ES-I3 (cell line): ENCODE measurements around the gene ARL4C.

Source experiments
- H3K36me3 ChIP-seq: 2 replicates; pipeline ENCODE4 v1.6.1; 2013; ENCODE audit warnings: mild to moderate bottlenecking, low read length, control low read depth, moderate library complexity; ENCODE audit not compliant: insufficient read depth
- H3K4me1 ChIP-seq: 2 replicates; pipeline ENCODE4 v1.6.1; 2013; ENCODE audit warnings: mild to moderate bottlenecking, control low read depth, low read length; ENCODE audit not compliant: insufficient read depth
- H3K9ac ChIP-seq: 2 replicates; pipeline ENCODE4 v1.6.1; 2013; ENCODE audit warnings: low read depth, mild to moderate bottlenecking, low read length, moderate library complexity
- H3K9me3 ChIP-seq: 2 replicates; pipeline ENCODE4 v1.6.1; 2013; ENCODE audit warnings: mild to moderate bottlenecking, low read length, moderate library complexity; ENCODE audit not compliant: control insufficient read depth, insufficient read depth

Gene ARL4C

GRCh38 chr2:234514873-234515638 is 18.2 kb upstream of the ARL4C start:
- Histone ChIP-seq H3K9ac (no peak overlapping the region), H3K36me3 (no peaks in the 10 kb centered on the region), H3K4me1 (no peaks in the 10 kb centered on the region), H3K9me3 (no peaks in the 10 kb centered on the region)

GRCh38 chr2:234514099-234514498 is 17.2 kb upstream of the ARL4C start:
- H3K9ac ChIP-seq, result no peak overlapping the region
- H3K9me3 ChIP-seq, result no peaks in the 10 kb centered on the region
- H3K36me3 ChIP-seq, result no peaks in the 10 kb centered on the region
- H3K4me1 ChIP-seq, result no peaks in the 10 kb centered on the region

DNA sequence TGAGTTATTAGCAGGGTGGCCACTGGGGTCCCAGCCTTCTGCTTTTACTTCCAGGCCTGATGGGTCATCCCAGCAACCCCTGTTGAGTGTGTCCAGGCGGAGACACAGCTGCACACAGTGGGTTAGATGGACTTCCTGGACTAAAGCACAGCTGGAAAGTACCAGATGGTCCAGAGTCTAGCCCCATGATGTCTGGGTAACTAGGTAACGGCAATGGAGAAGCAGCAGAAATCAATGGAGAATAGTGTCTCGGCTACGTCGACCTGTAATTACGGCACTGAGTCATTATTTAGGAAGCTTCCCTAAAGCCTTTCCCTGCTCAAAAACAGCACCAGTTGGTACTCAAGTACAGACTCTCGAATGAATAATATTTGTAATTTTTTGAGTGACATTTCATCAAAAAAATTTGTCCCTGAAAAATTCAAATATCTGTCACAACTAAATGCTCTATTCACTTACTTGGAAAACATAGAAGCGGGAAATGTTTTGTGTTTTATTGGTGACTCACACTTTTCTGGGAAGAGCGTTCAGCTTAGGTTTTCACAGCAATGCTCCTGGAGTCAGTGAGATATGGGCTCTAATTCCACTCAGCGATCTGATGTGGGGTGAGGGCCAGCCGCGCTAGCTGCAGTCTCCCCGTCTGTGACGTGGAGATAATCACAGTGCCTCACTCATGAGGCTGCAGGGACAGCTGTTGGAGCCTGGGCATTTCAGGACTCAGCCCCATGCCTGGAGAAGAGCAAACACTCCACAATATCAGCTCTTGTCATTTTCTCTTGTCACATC is 16.2 kb upstream of the ARL4C start:
- no peaks in the 10 kb centered on the region for H3K36me3 ChIP-seq
- no peaks in the 10 kb centered on the region for H3K4me1 ChIP-seq
- no peak overlapping the region for H3K9ac ChIP-seq
- H3K9me3 ChIP-seq, result no peaks in the 10 kb centered on the region

DNA sequence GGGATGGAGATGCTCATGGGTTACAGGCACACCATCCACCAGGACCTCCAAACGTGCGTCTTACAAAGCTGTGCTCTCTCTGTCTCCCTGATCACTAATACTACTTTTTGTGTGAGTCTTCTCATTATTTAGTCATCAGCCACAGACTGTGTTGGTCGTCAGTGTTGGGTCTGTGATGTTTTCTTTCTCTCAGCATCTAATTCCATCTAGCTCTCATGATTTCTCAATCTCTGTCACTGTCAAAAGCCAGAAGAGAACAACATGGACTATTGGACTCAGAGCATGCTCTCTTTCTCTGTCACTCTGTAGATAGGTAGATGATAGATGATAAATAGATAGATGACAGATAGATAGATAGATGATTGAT is 6.0 kb upstream of the ARL4C start:
- Histone ChIP-seq H3K9me3 (no peaks in the 10 kb centered on the region), H3K9ac (no peak overlapping the region), H3K36me3 (no peaks in the 10 kb centered on the region), H3K4me1 (peaks cover 7% of the 10 kb centered on the region)

GRCh38 chr2:234502285-234502918 is 5.5 kb upstream of the ARL4C start:
- Histone ChIP-seq H3K4me1 (peaks cover 7% of the 10 kb centered on the region), H3K36me3 (no peaks in the 10 kb centered on the region), H3K9me3 (no peaks in the 10 kb centered on the region), H3K9ac (no peak overlapping the region)

DNA sequence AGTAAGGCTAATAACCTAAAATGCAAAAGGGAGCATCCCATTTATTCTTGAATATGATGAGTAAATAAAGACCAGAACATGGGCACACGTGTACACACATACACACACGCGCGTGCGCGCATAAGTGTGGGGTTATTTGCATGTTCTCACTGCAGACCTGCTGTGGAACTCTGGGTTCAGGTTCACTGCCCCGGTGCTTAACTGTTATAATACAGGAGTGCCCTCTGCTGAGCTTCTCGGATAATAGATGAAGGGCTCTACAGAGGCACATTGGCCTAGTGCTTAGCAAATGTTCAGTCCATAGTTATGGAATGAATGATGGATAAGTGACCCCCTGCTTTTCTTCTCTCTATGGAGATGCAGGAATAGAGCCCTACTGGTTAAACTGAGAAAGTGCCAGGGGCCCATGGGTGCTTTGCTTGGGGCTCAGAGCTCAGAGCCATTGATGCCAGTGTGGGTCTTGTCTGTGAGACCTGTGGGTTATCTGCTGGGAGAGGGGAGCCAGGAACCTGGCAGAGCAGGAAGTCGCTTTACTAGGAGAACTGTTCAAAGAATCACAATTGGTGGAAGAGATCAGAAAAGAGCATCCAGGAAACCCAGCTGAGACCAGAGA is 3.6 kb upstream of the ARL4C start:
- Histone ChIP-seq H3K9ac (no peak overlapping the region), H3K9me3 (no peaks in the 10 kb centered on the region), H3K36me3 (no peaks in the 10 kb centered on the region), H3K4me1 (peaks cover 7% of the 10 kb centered on the region)

GRCh38 chr2:234497594-234498235 is 834 bp upstream of the ARL4C start:
- Histone ChIP-seq H3K36me3 (no peaks in the 10 kb centered on the region), H3K9me3 (no peaks in the 10 kb centered on the region), H3K4me1 (no peaks in the 10 kb centered on the region; the same call in 1 of the 2 replicates), H3K9ac (peak overlapping the region; percentile 51)

DNA sequence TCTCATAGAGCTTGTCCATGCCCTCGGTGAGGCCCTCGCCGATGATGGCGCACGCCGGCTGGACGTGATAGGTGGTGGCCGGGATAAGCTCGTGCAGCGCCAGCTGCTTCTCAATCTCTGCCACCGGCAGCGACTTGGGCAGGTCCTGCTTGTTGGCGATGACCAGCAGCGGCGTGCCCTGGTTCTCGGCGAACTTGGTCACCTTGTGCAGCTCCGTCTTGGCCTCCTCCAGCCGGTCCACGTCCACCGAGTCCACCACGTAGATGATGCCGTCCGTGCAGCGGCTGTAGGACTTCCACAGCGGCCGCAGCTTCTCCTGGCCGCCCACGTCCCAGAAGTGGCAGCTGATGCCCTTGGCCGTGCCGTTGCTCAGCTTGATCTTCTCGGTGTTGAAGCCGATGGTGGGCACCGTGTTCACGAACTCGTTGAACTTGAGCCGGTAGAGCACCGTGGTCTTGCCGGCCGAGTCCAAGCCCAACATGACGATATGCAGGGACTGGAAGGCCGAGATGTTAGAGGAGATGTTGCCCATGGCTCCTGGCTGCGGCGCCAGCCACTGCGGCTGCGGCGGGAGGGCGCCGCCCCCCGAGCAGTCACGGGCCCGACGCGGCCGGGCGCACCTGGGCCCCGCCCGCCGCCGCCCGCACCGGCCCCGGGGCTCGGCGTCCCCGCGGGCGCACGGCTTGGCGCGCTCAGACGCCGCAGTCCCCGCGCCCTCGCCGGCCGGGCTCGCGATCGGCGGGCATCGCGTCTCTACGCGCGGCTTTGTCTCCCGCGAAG is 636 bp downstream of the ARL4C start:
- no peaks in the 10 kb centered on the region for H3K9me3 ChIP-seq
- H3K9ac ChIP-seq, result peak overlapping the region; percentile 78
- H3K36me3 ChIP-seq, result no peaks in the 10 kb centered on the region
- H3K4me1 ChIP-seq, result no peaks in the 10 kb centered on the region

- no peaks in the 10 kb centered on the region for H3K4me1 ChIP-seq
- peak overlapping the region; percentile 78 for H3K9ac ChIP-seq
- no peaks in the 10 kb centered on the region for H3K36me3 ChIP-seq
- H3K9me3 ChIP-seq, result no peaks in the 10 kb centered on the region
Observed at GRCh38 chr2:234495251-234496054, 1.4 kb downstream of the ARL4C start.

GRCh38 chr2:234494361-234495250 is 2.3 kb downstream of the ARL4C start:
- Histone ChIP-seq H3K36me3 (no peaks in the 10 kb centered on the region), H3K4me1 (no peaks in the 10 kb centered on the region), H3K9me3 (no peaks in the 10 kb centered on the region), H3K9ac (peak overlapping the region; percentile 78; the same call in 1 of the 2 replicates)

DNA sequence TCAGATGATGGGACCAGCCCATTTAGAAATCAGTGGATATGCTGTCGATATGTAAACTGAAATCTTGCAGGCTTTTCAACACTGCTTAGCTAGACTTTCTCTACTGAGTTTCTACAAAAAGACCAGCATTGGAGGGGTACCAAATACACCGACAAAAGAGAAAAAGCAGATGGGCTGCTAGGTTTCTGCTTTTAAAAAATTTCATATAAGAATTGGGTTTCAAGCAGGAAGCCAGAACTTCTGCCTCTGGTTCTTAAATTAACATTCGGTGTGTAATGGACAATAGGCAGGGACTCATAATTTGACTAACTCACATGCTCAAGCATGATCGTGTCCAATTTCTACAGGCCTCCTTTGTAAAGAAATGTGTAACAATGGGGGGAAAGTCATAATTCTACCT is 3.1 kb downstream of the ARL4C start:
- Histone ChIP-seq H3K9ac (no peak overlapping the region; the same call in 1 of the 2 replicates), H3K36me3 (no peaks in the 10 kb centered on the region), H3K9me3 (no peaks in the 10 kb centered on the region), H3K4me1 (peaks cover 5% of the 10 kb centered on the region; the same call in 1 of the 2 replicates)
